Measurements from ENCODE around the gene RBMS2. TPM values are rescaled to one million over a fixed set of nuclear protein-coding genes. Genes with fewer than 3 reads are reported as not detected.

RBMS2 gene
- total RNA-seq, 1 experiment from 2014 or later: 40.8 TPM

DNA sequence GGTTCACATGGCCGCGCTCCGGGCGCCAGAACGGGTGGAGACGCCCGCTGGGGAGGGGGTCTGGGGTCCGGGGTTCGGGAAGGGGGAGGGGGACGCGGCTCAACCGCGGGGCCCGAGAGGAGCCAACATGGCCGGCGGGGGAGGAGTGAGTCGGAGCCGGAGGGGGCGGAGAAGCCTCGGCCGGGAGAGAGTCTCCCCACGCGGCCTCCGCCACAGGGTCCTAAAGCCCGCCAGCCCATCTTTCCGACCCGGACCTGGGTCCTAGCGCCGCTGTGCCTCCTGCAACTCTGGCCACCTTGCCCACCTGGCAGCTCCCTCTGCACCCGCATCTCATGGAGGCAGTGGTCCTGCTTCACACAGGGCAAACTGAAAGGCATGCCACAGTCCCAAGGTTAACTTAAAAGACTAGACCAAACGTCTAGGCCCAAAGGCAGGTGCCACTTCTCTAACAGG is 108.6 kb downstream of the RBMS2 start, which contains the start of gene BAZ2A:
Gene BAZ2A (minus strand): TSS at position 147 of the 453 bp plus-strand sequence. CDS start 12,796 bp downstream, outside the sequence.
- Histone ChIP-seq H3K4me3 (replicated peaks in 1 of 2; ENCODE audit: low read depth in 1 of 2, low read length in 2 of 2) (peak within 1 kb of the TSS; percentile 94 to 95), H2AFZ (ENCODE audit: low read depth, low read length, poor library complexity, severe bottlenecking) (no peak within 1 kb of the TSS), H4K20me1 (ENCODE audit: insufficient read depth) (no peaks in the 10 kb centered on the region), H3K36me3 (ENCODE audit: control insufficient read depth in 1 of 2, insufficient read depth in 2 of 2, low read length in 2 of 2) (no peaks in the 10 kb centered on the region; a peak in 2 of 4 replicates), H3K79me2 (ENCODE audit: insufficient read depth, low read length) (peaks cover 75% of the 10 kb centered on the region), H3K9ac (ENCODE audit: low read length) (peak within 1 kb of the TSS; percentile 95), H3K27ac (ENCODE audit: low read depth, low read length) (peak within 1 kb of the TSS; percentile 88), H3K9me2 (ENCODE audit: insufficient read depth) (no peaks in the 10 kb centered on the region), H3K4me1 (ENCODE audit: control insufficient read depth in 1 of 2, insufficient read depth in 2 of 2, low read length in 2 of 2) (peaks cover 31 to 49% of the 10 kb centered on the region in 2 experiments), H3K4me2 (ENCODE audit: low read length) (peak within 1 kb of the TSS; percentile 90), H3K9me3 (ENCODE audit: control insufficient read depth in 1 of 2, insufficient read depth in 1 of 2, low read depth in 1 of 2, low read length in 2 of 2) (no peaks in the 10 kb centered on the region), H3K27me3 (ENCODE audit: insufficient read depth, low read length) (no peaks in the 10 kb centered on the region)
- ChIA-PET RAD21 (ENCODE audit: low non-redundant PET in 1 of 2, low total read pairs in 2 of 2, uncharacterized antibody in 2 of 2, unreplicated experiment in 2 of 2) (no interaction called here), CTCF (no interaction called here), POLR2A (no interaction called here)
- ATAC-seq: peak; percentile 60
- no peak for TF ChIP-seq ZNF274 (IDR thresholded peaks at IDR 0.05; ENCODE audit: low read depth, low read length)
- TF ChIP-seq ZFX (IDR thresholded peaks at IDR 0.05): no peak
- peak; percentile 53 for TF ChIP-seq ZBTB33 (IDR thresholded peaks at IDR 0.05; ENCODE audit: extremely low read depth, insufficient replicate concordance, low read length)
- peak; percentile 65 for TF ChIP-seq POLR2AphosphoS5 (IDR thresholded peaks at IDR 0.05; ENCODE audit: low read depth, low read length)
- TF ChIP-seq YY1 (IDR thresholded peaks at IDR 0.05; ENCODE audit: extremely low read depth, insufficient replicate concordance, low read depth, low read length): peak; percentile 90
- no peak for TF ChIP-seq SP1 (IDR thresholded peaks at IDR 0.05; ENCODE audit: low read depth)
- BruUV-seq (replicated peaks): no TSS peak
- DNase-seq (ENCODE audit: low read depth, low spot score): peak; percentile 45
- intact Hi-C loops (cut with micrococcal nuclease): no loop called here
